Middle frontal gyrus (tissue), 1 donor: Measurements from ENCODE around the gene CEP20.
"Not testable (repeated sequence)": the region's sequence is repeated elsewhere in the genome, so short reads cannot be mapped to it uniquely, and the experiment has no call there.

ENCODE experiments used
- DNase-seq: peaks from one replicate; pipeline ENCODE4 v3.0.0-alpha.2; 2015; ENCODE audit warnings: low spot score; ENCODE audit errors: extremely low spot score

Gene CEP20

GRCh38 chr16:15858921-15859668 lies 29.3 kb downstream of the CEP20 start:
- DNase-seq: no peak

GRCh38 chr16:15857724-15858560 lies 30.5 kb downstream of the CEP20 start:
- no peak for DNase-seq

DNA sequence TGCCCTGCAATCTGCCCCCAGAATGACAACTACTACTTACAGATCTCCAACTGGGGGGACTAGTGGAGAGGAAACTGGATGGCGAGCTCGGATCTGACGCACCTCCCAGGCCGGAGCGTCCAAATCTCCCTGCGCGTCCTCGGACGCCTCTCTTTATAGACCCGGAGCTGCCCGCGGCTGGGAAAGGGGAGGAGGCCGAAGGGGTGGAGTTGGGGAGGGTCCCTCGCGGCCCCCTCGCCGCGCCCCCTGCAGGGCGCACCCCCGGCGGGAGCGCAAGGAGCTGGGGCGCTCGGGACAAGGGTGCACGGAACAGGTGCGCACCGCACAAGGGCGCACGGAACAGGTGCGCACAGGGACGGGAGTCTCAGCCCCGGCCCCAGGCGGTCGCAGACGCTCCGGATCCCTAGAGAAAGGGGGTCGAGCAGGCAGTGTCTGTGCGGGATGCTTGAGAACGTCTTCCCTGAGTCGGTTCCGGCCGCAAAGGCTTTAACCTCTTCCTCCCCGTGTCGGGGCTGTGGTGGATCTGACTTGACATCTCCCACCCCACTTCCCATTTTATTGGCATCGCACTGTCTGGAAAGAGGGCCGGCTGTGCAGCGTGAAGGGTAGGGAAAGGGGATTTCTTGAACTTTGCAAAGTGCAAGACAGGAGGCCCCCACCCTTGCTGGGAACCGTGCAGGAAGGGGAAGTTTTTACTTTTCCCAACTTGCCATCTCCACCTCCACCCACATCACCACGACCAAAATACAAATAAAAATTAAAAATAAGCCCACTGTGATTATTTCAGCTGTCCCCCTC lies 31.3 kb downstream of the CEP20 start, which contains the start of gene MYH11:
Gene MYH11, minus strand, starts transcription at position 128 of the 798 bp plus-strand sequence. CDS start 18,776 bp downstream, outside the sequence.
- no peak for DNase-seq

- no peak for DNase-seq
Observed at GRCh38 chr16:15856182-15856581, 32.2 kb downstream of the CEP20 start.

DNA sequence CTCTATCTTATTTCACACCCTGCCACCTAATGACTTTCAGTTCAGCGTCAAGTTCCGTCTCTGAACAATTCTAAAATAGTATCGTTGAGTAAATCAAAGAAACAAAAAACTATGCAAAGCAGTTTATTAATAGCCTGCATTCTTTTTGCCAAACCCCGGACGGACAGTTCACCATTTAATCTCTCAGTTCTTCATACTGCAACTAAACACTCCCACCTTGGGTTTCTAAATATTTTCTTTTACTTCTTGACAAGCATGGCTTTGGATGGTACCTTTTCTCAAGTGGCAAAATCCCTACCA lies 32.7 kb downstream of the CEP20 start:
- DNase-seq: no peak

DNA sequence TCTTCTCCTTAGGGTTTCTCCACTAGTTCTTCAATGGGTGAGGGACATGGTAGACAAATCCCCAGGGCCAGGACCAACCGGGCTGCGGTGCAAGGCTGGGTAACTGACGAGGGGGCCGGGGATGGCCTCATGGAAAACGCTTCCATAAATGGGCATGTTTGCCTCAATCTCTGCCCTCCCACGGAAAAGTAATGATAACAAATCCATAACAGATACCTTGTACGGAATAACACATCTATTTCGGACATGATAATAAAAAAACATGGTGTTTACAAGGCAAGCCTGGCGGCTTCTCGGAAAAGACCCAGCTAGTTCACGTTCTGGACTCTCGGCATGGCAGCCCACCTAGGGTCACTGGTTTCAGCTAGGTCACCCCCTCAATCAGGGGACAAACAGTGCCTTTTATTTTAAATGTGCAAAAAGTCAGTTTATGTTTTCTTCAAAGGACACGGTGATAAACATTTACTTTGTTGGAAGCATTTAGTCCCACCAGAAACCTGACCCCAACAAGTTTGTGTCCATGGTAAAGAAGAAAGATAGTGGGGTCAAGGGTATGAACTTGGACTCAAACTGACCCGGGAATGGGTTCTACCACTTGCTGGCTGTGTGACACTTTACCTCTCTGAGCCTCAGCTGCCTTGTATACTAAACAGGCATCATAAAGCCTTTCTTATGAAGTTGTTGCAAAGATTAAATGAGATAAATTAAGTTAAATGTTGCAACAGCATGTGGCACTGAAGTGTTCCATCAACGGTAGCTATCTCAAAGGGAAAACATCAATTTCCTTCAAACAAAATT lies 33.3 kb downstream of the CEP20 start:
- no peak for DNase-seq

GRCh38 chr16:15854061-15854460 lies 34.3 kb downstream of the CEP20 start:
- no peak for DNase-seq

- no peak for DNase-seq
Observed at GRCh38 chr16:15853021-15853420, 35.4 kb downstream of the CEP20 start.

- DNase-seq: not testable (repeated sequence)
Observed at GRCh38 chr16:15850555-15850954, 37.8 kb downstream of the CEP20 start.

- DNase-seq: no peak
Observed at GRCh38 chr16:15849209-15849981, 39.0 kb downstream of the CEP20 start.

DNA sequence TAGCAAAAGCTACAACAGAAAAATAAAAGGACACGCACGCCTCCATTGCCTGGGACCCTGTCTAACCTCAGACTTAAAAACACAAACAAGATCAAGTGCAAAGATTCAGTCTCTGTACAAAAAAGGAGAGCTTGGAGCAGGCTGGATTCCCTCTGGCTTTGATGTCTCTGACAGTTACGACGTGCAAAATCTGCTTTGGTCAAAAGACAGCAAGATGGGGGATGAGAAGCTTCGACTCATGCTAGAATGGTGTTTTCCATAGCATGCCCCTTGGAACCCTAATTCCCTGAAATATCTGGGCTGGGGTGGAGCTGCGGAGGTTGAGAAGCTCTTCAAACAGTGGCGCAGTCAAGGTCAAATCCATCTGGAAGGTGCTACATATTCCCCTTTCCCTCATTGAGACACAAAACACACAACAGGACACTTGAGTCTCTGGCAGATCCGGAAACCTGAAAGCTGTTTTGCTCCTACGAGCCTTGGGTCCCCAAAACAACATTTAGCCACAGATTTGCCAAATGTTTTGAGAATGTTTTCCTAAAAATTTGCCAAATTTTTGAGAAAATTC lies 40.7 kb downstream of the CEP20 start:
- no peak for DNase-seq

DNA sequence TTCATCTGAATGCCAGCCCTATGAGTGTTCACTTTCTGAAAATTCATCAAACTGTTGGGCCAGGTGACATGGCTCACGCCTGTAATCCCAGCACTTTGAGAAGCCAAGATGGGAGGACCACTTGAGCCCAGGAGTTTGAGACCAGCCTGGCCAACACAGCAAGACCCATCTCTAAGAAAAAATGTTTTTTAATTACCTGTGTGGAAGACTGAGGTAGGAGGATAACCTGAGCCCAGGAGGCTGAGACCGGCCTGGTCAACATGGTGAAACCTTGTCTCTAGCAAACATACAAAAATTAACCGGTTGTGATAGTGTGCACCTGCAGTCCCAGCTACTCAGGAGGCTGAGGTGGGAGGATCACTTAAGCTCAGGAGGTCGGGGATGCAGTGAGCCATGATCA lies 41.9 kb downstream of the CEP20 start:
- no peak for DNase-seq

- no peak for DNase-seq
Observed at GRCh38 chr16:15843635-15844279, 44.6 kb downstream of the CEP20 start.

GRCh38 chr16:15839204-15839603 lies 49.2 kb downstream of the CEP20 start:
- not testable (repeated sequence) for DNase-seq

- no peak for DNase-seq
Observed at GRCh38 chr16:15837761-15838160, 50.6 kb downstream of the CEP20 start.

DNA sequence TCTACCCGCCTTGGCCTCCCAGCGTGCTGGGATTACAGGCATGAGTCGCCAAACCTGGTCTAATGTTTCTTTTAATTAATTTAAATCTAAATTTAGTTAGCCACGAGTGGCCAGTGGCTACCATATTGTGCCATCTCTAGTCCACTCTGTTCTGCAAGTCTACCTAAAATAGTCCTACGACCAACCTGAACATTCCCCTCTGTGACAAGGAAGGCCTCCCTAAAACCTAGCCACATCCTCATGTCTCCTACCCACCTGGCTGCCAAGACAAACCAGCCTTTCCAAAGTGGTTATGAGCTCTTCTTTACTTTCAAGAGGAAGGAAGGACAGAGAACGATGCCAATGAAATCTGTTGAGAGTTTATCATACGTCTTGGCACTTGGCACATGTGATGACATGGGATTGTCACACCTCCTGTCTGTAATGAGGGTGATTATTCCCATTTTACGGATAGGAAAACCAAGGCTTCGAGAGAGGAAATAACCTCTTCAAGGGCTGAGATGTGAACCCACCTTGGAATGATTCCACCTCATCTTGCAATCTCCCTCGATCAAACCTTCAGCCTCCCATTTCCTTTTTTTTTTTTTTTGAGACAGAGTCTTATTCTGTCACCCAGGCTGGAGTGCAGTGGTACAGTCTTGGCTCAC lies 51.3 kb downstream of the CEP20 start:
- no peak for DNase-seq

- no peak for DNase-seq
Observed at GRCh38 chr16:15836074-15836473, 52.3 kb downstream of the CEP20 start.

- DNase-seq: no peak
Observed at GRCh38 chr16:15835136-15835878, 53.1 kb downstream of the CEP20 start.
